ENCODE results near the gene SPINK2.

SPINK2 gene, protein sequence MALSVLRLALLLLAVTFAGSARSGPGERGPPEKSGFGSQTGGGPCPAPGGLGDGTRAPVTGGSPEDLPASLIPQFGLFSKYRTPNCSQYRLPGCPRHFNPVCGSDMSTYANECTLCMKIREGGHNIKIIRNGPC

DNA sequence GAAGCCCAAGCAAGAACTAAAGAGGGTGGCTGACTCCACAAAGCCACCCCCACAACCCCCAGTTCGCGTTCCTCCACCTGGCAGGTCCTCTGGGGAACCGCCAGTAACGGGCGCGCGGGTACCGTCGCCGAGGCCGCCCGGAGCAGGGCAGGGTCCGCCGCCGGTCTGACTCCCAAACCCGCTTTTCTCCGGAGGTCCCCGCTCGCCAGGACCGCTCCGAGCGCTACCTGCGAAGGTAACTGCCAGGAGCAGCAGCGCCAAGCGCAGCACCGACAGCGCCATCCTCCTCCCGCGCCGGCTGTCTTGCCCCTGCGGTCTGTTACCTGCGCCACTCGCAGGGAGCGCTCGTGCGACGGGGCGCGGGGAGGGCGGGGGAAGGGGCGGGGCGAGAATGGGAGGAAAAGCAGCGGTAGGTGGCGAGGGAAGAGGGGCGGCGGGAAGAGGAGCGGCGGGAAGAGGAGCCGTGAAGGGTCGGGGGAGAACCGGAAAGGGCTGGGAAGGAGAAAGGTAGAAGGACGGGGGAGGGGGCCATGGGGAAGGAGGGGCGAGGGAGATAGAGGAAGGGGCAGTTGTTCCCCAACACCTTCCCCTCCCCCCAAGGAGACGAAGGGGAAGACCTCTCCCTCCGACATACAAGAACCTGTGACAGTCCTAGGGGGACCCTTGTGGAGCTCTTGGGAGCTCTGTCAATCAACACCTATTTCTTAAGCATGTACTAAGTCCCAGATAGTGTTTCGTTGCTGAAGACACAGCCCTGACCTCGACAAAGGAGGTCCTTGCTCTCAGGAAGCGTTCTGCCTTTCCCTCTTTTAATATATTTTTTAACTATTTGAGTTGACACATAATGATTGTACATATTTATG lies at the start of gene SPINK2:
TSS of gene SPINK2 (minus strand) at position 321 of the 863 bp plus-strand sequence. CDS start at position 282, 39 bp downstream.
- DNase-seq (ENCODE audit: low read depth): no peak
- in situ Hi-C loops (cut with HindIII; ENCODE audit: low sequenced_read_pairs): no loop called here
- H3K4me3 ChIP-seq (ENCODE audit: low read depth, low read length): peak within 1 kb of the TSS; percentile 41
- TF ChIP-seq, protein P1, sequence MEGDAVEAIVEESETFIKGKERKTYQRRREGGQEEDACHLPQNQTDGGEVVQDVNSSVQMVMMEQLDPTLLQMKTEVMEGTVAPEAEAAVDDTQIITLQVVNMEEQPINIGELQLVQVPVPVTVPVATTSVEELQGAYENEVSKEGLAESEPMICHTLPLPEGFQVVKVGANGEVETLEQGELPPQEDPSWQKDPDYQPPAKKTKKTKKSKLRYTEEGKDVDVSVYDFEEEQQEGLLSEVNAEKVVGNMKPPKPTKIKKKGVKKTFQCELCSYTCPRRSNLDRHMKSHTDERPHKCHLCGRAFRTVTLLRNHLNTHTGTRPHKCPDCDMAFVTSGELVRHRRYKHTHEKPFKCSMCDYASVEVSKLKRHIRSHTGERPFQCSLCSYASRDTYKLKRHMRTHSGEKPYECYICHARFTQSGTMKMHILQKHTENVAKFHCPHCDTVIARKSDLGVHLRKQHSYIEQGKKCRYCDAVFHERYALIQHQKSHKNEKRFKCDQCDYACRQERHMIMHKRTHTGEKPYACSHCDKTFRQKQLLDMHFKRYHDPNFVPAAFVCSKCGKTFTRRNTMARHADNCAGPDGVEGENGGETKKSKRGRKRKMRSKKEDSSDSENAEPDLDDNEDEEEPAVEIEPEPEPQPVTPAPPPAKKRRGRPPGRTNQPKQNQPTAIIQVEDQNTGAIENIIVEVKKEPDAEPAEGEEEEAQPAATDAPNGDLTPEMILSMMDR (IDR thresholded peaks at IDR 0.05; ENCODE audit: low read depth, low read length, missing control alignments): no peak

DNA sequence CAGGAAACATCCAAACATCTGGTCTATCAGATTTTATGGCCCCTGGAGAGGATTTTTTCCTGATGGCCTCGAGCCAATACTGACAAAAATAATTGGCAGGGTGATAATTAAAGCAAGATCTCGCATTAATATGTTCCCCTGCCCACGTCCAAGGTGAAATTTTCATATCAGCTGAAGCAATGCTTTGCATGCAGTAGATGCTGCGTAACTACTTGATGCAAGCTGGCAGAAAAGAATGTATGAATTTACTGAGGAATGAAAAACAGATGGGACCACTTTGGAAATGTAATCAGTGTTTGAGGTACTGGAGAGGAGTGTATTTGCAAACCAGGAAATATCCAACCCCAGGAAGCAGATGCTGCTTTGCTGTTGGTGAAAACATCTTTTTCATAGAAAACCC lies 49.4 kb upstream of the SPINK2 start:
- in situ Hi-C loops (cut with HindIII; ENCODE audit: low sequenced_read_pairs): no loop called here

GRCh38 chr4:56863441-56864139 lies 42.1 kb upstream of the SPINK2 start:
- TF ChIP-seq, protein P1 (IDR thresholded peaks at IDR 0.05; ENCODE audit: low read depth, low read length, missing control alignments): no peak
- H3K4me3 ChIP-seq (ENCODE audit: low read depth, low read length): no peak overlapping the region
- DNase-seq (ENCODE audit: low read depth): no peak
- in situ Hi-C loops (cut with HindIII; ENCODE audit: low sequenced_read_pairs): no loop called here

More for the DNA sequence above, 49.4 kb upstream of the SPINK2 start:
- TF ChIP-seq, protein P1 (IDR thresholded peaks at IDR 0.05; ENCODE audit: low read depth, low read length, missing control alignments): no peak
- H3K4me3 ChIP-seq (ENCODE audit: low read depth, low read length): no peak overlapping the region
- DNase-seq (ENCODE audit: low read depth): no peak

- H3K4me3 ChIP-seq (ENCODE audit: low read depth, low read length): no peak overlapping the region
- in situ Hi-C loops (cut with HindIII; ENCODE audit: low sequenced_read_pairs): no loop called here
- TF ChIP-seq, protein P1 (IDR thresholded peaks at IDR 0.05; ENCODE audit: low read depth, low read length, missing control alignments): no peak
- no peak for DNase-seq (ENCODE audit: low read depth)
Measured at GRCh38 chr4:56861360-56861759, 39.9 kb upstream of the SPINK2 start.

DNA sequence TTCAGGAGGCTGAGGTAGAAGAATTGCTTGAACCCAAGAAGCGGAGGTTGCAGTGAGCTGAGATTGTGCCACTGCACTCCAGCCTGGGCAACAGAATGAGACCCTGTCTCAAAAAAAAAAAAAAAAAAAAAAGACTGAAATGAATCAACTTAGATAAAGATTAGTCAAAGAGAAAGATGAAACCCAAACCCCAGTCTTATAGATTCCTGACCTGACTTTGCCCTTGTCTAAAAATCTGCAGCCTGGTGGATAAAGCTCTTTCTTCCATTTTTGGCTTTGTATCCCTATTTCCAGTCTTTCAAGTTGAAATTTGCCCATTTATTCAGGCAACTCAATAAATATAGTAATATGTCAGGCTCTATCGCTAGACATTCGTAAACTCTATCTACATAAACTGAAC lies 39.3 kb upstream of the SPINK2 start:
- H3K4me3 ChIP-seq (ENCODE audit: low read depth, low read length): no peak overlapping the region
- no peak for DNase-seq (ENCODE audit: low read depth)
- in situ Hi-C loops (cut with HindIII; ENCODE audit: low sequenced_read_pairs): no loop called here
- TF ChIP-seq, protein P1 (IDR thresholded peaks at IDR 0.05; ENCODE audit: low read depth, low read length, missing control alignments): no peak

GRCh38 chr4:56859841-56860240 lies 38.3 kb upstream of the SPINK2 start:
- in situ Hi-C loops (cut with HindIII; ENCODE audit: low sequenced_read_pairs): no loop called here
- TF ChIP-seq, protein P1 (IDR thresholded peaks at IDR 0.05; ENCODE audit: low read depth, low read length, missing control alignments): no peak
- H3K4me3 ChIP-seq (ENCODE audit: low read depth, low read length): no peak overlapping the region
- no peak for DNase-seq (ENCODE audit: low read depth)
